NCI-H2029 (cell line): ENCODE measurements around the gene ZNF335.
"Not testable (repeated sequence)": the region's sequence is repeated elsewhere in the genome, so short reads cannot be mapped to it uniquely, and the experiment has no call there.

Source experiments
- DNase-seq: peaks from one replicate; lab custom pipeline; 2025; lab: John Stamatoyannopoulos, UW

The ZNF335 gene

GRCh38 chr20:45934046-45934585 is 37.9 kb downstream of the ZNF335 start:
- peak; percentile 47 for DNase-seq

DNA sequence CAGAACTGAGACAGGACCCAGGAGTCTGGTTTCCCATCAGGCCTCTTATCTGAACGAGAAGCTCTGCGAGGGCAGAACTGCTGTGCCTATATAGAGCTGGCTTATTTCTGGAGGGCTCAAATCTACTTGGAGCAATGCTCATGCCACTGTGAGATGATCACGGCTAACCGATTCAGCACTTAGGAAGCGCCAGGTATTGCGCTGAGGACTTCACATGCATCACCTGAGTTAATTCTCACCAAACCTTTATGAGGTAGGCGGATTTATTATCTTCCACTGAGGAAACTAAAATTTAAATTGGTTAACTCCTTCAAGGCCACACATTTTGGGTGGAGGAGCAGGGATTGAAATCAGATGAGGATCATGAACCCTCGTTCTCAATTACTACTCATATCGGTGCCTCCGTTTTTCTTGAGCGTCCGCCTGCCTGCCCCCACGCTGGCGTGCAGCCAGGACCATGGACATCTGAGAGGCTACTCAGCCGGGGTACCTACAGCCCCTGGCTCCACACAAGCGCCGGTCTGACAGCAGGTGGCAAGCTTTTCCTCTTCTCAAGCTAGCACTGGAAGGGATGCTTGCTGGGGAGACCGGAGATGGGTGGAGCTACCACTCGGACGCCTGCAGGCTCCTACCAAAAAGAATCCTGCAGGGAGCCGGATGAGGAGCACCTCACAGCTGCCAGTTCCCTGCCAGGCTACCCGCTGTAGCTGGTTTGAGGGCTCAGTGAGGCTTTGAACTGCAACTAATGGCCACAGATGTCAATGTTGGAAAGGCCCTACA is 38.5 kb downstream of the ZNF335 start:
- peak; percentile 75 for DNase-seq

- not testable (repeated sequence) for DNase-seq
Observed at GRCh38 chr20:45931680-45932079, 40.3 kb downstream of the ZNF335 start.

DNA sequence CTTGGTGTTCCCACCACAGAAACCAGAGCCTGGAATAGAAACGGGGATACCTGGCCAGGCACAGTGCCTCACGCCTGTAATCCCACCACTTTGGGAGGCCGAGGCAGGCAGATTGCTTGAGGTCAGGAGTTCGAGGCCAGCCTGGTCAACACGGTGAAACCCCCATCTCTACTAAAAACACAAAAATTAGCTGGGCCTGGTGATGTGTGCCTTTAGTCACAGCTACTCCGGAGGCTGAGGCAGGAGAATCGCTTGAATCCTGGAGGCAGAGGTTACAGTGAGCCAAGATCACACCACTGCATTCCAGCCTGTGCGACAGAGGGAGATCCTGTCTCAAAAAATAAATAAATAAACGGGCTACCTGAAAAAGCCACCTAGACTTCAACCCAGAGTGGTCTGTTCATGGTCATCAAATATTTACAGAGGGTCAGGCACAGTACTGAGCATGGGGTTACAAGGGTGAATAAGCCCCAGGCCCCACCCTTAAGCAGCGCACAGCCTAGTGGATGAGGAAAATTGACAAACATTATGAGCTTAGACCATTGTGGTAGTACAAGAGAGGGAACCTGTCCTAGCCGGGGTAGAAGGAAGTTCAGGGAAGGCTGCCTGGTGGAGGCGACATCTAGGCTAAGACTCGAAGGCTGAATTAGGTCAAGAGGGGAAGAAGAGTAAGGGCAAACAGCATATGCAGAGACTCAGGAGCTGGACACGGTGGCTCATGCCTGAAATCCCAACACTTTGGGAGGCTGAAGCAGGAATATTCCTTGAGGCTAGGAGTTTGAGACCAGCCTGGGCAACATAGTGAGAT is 44.7 kb downstream of the ZNF335 start:
- DNase-seq, result no peak

- DNase-seq, result no peak
Observed at GRCh38 chr20:45926731-45927070, 45.3 kb downstream of the ZNF335 start.

GRCh38 chr20:45925821-45926506 is 46.0 kb downstream of the ZNF335 start:
- DNase-seq, result no peak

DNA sequence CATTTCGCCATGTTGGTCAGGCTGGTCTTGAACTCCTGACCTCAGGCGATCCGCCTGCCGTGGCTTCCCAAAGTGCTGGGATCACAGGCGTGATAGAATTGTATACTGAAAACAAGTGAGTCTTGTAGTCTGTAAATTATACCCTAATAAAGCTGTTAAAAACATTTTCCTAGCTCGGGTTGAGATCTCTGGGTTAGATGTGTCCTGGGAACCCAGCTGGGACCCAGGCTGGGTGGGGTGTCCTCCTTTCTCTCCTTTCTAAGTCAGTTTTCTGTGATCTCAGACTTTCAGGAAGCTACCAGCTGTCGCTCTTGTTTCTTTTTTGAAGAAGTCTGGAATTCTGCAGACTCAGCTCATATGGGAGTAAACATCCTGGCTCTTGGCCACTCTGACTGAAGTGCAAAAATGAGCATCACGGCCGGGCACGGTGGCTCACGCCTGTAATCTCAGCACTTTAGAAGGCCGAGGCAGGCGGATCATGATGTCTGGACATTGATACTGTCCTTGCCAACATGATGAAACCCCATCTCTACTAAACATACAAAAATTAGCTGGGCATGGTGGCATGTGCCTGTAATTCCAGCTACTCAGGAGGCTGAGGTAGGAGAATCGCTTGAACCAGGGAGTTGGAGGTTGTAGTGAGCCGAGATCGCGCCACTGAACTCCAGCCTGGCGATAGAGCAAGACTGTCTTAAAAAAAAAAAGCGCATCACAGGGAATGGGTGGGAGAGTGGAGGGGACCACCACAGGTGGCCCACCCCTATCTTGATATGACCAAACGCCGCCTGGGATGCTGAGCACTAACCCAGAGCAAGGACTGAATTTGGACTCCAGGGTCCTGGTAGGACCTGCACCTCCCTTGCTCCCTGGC is 47.4 kb downstream of the ZNF335 start:
- no peak for DNase-seq

- DNase-seq, result no peak
Observed at GRCh38 chr20:45921337-45922189, 50.4 kb downstream of the ZNF335 start.

DNA sequence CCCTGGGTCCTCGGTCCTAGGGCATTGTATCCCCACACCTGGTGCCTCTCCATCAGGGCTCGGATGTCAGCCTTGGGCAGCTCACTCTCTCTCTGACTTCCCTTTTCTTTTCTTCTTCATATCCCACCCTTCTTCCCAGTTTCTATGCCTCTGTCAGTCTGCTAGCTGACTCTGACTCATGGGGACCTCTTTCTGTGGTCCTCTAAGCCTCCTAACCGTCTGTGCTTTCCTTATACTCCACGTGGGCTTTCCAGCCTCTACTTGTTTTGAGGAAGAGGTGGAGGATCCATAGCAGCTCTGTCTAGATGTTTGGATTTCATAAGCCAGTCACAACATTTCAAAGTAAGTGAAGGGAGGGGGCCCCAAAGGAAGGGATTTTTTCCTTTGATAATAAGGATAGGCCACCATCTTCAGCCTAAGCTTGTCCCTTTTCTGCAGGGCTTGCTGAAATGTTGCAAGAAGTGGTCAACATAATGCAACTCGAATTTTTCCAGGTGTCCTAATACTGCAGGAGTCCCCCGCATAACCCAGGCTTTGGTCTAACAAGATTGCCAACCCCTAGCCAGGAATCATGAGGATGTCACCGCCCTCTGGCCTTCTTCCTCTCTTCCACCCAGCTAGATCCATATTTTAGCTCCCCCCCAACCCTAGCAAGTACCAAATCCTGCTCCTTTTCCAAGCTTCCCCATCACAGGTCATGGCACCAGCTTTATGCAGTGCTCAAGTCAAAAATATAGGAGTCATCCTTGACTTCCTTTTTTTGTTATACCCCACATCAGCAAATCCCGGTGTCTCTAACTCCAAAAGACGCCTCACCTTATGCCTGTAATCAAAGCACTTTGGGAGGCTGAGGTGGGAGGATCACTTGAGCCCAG is 51.3 kb downstream of the ZNF335 start:
- no peak for DNase-seq

DNA sequence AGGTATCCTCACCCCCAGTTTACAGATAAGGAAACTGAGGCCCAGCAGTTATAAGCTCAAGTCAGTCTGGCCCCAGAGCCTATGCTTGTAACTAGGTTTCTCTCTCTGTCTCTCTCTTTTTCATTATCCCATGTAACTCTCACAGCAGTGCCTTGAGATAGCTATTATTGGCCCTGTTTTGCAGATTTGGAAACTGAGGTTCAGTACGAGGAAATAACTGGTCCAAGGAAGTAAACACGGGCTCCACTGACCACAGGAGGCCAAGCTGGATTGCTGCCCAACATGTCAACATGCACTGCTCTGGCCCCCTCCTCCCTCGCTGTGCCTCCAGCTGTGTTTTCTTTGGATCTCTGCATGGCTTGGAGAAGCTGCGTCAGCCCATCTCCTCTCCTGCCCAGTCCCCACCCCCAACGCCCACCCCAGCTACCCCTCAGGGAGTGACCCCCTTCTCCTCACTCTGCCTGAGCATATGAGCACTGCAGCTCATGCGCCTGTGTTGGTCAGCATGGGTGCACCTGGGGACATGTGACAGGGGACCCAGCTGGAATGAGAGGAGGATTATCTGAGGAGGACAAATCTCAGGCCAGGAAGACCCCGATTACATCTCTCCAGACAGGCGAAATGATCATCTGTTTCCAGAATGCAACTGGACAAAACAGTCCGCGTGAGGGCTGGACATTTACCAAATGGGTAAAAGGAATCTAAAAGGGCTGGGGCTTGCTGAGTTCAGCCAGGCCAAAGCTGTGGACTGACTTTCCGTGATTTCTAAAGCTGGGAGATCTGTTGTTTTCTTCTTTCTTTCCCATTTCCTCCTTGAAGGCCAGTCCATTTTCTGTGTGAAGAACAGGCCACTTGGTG is 52.2 kb downstream of the ZNF335 start:
- DNase-seq, result peak; percentile 26

- DNase-seq, result no peak
Observed at GRCh38 chr20:45918779-45919537, 53.0 kb downstream of the ZNF335 start.

DNA sequence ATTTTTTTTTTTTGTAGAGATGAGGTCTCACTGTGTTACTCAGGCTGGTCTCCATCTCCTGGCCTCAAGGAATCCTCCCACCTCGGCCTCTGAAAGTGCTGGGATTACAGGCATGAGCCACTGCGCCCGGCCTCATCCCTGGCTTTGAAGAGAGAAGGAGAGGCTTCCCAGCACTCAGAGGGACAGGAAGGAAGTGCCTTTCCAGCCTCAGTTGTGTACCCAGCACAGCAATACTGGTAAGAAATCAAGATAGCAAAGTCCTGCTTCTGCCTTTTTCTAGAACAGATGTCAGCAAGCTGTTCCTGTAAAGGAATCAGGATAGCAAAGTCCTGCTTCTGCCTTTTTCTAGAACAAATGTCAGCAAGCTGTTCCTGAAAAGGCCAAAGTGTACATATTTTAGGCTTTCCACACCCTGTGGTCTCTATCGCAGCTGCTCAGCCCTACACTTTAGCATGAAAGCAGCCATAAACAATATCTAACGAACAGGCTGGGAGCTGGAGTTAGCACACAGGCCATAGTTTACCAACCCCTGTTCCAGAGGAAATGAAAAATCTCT is 53.7 kb downstream of the ZNF335 start:
- no peak for DNase-seq

GRCh38 chr20:45917790-45918141 is 54.2 kb downstream of the ZNF335 start:
- no peak for DNase-seq

- no peak for DNase-seq
Observed at GRCh38 chr20:45913116-45913515, 58.9 kb downstream of the ZNF335 start.

GRCh38 chr20:45912344-45912682 is 59.7 kb downstream of the ZNF335 start:
- DNase-seq, result no peak

GRCh38 chr20:45911486-45912343 is 60.3 kb downstream of the ZNF335 start, which contains the start of gene PLTP:
Gene PLTP, minus strand, starts transcription at chr20:45912155. Its CDS starts 703 bp downstream, at chr20:45911452.
- no peak for DNase-seq
